HG03175 (cell line): ENCODE data around the gene ACBD3.
"Not testable (repeated sequence)": the region's sequence is repeated elsewhere in the genome, so short reads cannot be mapped to it uniquely, and the experiment has no call there.

Experiments used
- ATAC-seq: cut with Tn5 transposase; IDR thresholded peaks from one replicate; pipeline ENCODE4 v1.9.1; 2021; ENCODE audit warnings: mild to moderate bottlenecking, moderate library complexity; ENCODE audit not compliant: unreplicated experiment

ACBD3 gene

GRCh38 chr1:226186124-226187018 lies at the start of gene ACBD3:
Gene ACBD3, minus strand, starts transcription at chr1:226186741. Its CDS starts 66 bp downstream, at chr1:226186675.
- ATAC-seq, result peak; percentile 95

GRCh38 chr1:226233806-226234205 lies 47.3 kb upstream of the ACBD3 start:
- no peak for ATAC-seq

- ATAC-seq, result no peak
These were observed 46.8 kb upstream of the ACBD3 start for GRCh38 chr1:226233293-226233692.

GRCh38 chr1:226226601-226227000 lies 40.1 kb upstream of the ACBD3 start:
- ATAC-seq, result no peak

- peak; percentile 71 for ATAC-seq
These were observed 37.3 kb upstream of the ACBD3 start for GRCh38 chr1:226223786-226224244.

GRCh38 chr1:226223157-226223785 lies 36.7 kb upstream of the ACBD3 start, which contains the start of gene MIXL1:
Gene MIXL1, plus strand, starts transcription at chr1:226223664. Its CDS starts 18 bp downstream, at chr1:226223682.
- peak; percentile 32 for ATAC-seq

GRCh38 chr1:226222686-226223085 lies 36.1 kb upstream of the ACBD3 start:
- no peak for ATAC-seq

- ATAC-seq, result no peak
These were observed 34.1 kb upstream of the ACBD3 start for GRCh38 chr1:226220473-226221189.

- no peak for ATAC-seq
These were observed 30.7 kb upstream of the ACBD3 start for GRCh38 chr1:226217273-226217672.

- ATAC-seq, result no peak
These were observed 29.5 kb upstream of the ACBD3 start for GRCh38 chr1:226216056-226216455.

GRCh38 chr1:226215239-226215638 lies 28.7 kb upstream of the ACBD3 start:
- ATAC-seq, result no peak

GRCh38 chr1:226212545-226212944 lies 26.0 kb upstream of the ACBD3 start:
- no peak for ATAC-seq

GRCh38 chr1:226211181-226211821 lies 24.8 kb upstream of the ACBD3 start:
- no peak for ATAC-seq

GRCh38 chr1:226210571-226211176 lies 24.1 kb upstream of the ACBD3 start:
- no peak for ATAC-seq

- no peak for ATAC-seq
These were observed 22.9 kb upstream of the ACBD3 start for GRCh38 chr1:226209307-226210059.

GRCh38 chr1:226207048-226207447 lies 20.5 kb upstream of the ACBD3 start:
- no peak for ATAC-seq

- no peak for ATAC-seq
These were observed 17.7 kb upstream of the ACBD3 start for GRCh38 chr1:226204198-226204597.

- ATAC-seq, result no peak
These were observed 17.1 kb upstream of the ACBD3 start for GRCh38 chr1:226203655-226204054.

GRCh38 chr1:226203240-226203639 lies 16.7 kb upstream of the ACBD3 start:
- no peak for ATAC-seq

GRCh38 chr1:226202666-226203065 lies 16.1 kb upstream of the ACBD3 start:
- ATAC-seq, result not testable (repeated sequence)
